GM12875 (cell line): ENCODE results near the gene RPP25L.

ENCODE experiments used
- H3K4me3 ChIP-seq: one replicate; pipeline ENCODE4 v1.5.1; 2011; ENCODE audit warnings: low read depth, low read length, control low read depth
- CTCF ChIP-seq: IDR thresholded peaks from 2 replicates; pipeline ENCODE4 v1.5.1; 2011; ENCODE audit warnings: low read depth, mild to moderate bottlenecking, control low read depth, inconsistent platforms, low read length, moderate library complexity, borderline replicate concordance; ENCODE audit not compliant: insufficient read depth

Gene RPP25L

GRCh38 chr9:34566322-34566721 lies 45.6 kb downstream of the RPP25L start:
- TF ChIP-seq CTCF: no peak

GRCh38 chr9:34565856-34566255 lies 46.0 kb downstream of the RPP25L start:
- TF ChIP-seq CTCF: no peak
- no peak overlapping the region for H3K4me3 ChIP-seq

More at GRCh38 chr9:34566322-34566721, 45.6 kb downstream of the RPP25L start:
- no peak overlapping the region for H3K4me3 ChIP-seq

GRCh38 chr9:34564617-34565016 lies 47.3 kb downstream of the RPP25L start:
- no peak for TF ChIP-seq CTCF
- no peak overlapping the region for H3K4me3 ChIP-seq

- no peak overlapping the region for H3K4me3 ChIP-seq
- TF ChIP-seq CTCF: no peak
Observed at GRCh38 chr9:34563262-34563661, 48.6 kb downstream of the RPP25L start.

GRCh38 chr9:34562135-34562745 lies 49.7 kb downstream of the RPP25L start:
- no peak overlapping the region for H3K4me3 ChIP-seq
- TF ChIP-seq CTCF: peak; percentile 78

- no peak overlapping the region for H3K4me3 ChIP-seq
- no peak for TF ChIP-seq CTCF
Observed at GRCh38 chr9:34560599-34561214, 51.2 kb downstream of the RPP25L start.
